GM21528 (cell line): ENCODE data around the gene COL4A2.

Experiments used
- ATAC-seq: cut with Tn5 transposase; IDR thresholded peaks from one replicate; pipeline ENCODE4 v1.9.1; 2021; ENCODE audit warnings: mild to moderate bottlenecking, moderate library complexity; ENCODE audit not compliant: unreplicated experiment, low FRiP score

COL4A2 gene

GRCh38 chr13:110271313-110271712, 35.8 kb upstream of the COL4A2 start:
- ATAC-seq, result no peak

- no peak for ATAC-seq
Measured at GRCh38 chr13:110272227-110272626, 34.9 kb upstream of the COL4A2 start.

DNA sequence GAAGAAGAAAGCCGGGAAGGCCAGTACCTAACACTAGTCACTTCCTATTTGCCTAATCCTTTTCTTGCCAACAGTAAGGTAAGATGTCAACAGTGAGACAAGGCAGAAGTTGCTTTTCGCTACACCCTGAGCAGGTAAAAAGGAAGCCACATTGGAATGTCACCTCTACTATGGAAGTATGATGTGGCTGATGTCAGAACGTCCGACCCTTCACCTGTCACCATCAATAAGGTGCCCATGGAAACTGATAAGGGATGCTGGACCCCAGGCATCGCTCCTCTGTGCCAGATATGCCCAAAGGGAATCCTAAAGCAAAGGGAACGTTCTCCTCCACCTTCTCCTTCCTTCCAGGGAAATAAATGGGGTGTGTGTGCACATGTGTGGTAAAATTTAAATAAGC, 34.4 kb upstream of the COL4A2 start:
- no peak for ATAC-seq

DNA sequence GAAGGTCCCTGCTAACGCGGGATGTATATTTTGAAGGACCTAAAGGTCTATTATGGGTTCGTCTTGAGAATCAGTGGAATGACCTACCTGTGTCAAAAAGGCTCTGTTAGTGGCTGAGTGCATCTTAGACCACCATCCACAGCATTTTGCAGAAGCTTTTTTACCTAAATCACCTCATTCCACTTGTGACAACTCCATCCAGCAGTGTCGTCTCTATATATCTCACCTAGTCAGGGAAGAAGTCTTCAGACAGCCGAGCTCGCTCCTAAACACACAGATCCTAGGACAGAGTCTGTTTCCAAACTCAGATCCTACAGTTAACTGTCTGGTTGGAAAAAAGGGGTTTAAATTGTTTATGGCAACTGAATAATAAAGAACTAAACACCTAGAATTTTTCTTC, 33.8 kb upstream of the COL4A2 start:
- no peak for ATAC-seq

DNA sequence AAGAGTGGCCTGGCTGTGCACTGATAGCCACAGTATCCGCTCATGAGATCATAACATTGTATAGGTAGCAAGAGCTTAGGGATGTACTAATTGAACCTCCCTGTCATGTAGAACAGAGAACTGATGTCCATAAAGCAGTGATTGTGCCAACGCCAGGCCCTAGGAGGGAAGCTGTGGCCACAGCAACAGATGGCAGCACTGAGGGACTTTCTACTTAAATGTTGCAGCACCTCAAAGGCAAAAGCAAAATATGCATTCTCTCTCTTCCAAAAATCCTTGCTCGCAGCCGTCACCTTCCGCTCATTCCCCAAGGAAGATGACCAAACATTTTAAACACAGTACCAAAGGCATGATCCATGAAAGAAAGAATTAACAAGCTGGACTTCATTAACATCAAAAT, 32.4 kb upstream of the COL4A2 start:
- no peak for ATAC-seq

- no peak for ATAC-seq
Measured at GRCh38 chr13:110275931-110276552, 31.0 kb upstream of the COL4A2 start.

DNA sequence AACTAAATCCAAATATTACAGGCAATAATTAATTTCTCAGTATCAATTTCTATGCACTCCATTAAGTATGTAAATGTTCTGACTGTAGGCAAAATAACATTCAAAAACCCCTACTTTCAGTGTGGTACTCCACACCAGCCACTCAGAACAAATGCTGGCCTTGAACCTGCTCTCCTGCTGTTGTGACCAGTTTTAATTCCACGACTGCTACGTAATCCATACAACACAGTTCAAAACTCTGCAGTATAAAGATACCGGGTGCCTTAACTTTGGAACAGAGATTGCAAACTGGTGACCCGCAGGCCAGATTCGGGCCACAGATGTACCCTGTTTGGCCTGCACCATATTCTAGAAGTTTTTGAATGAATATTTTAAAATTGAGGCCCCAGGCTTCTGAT, 30.5 kb upstream of the COL4A2 start:
- no peak for ATAC-seq

- no peak for ATAC-seq
Measured at GRCh38 chr13:110277357-110277975, 29.6 kb upstream of the COL4A2 start.

- no peak for ATAC-seq
Measured at GRCh38 chr13:110278859-110279258, 28.2 kb upstream of the COL4A2 start.

- ATAC-seq, result no peak
Measured at GRCh38 chr13:110279684-110280083, 27.4 kb upstream of the COL4A2 start.

DNA sequence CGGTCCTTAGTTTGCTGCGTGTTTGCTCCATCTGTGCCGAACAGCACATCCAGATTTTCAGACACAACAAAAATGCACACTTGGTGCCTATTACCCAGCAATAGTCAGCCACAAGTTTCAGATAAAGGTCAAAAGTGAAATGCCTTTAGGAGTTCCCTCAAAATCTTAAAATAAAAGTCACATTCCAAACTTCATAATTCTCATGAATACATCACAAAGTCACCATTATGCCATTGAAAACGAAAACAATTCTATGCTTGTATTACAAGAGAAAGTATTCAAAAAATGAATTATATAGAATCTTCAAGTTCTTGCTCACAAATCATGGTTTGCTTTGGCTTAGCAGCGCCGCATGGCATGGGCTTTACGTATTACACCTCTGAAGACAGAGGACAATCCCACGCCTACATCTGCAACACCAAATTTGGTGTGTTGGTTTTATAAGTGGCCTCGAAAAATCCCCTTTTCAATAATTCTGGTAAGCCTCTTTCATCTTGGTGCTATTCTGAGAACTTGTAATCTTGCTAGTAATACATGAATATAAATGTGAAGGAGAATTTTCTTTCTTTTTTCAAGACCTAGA, 26.8 kb upstream of the COL4A2 start:
- ATAC-seq, result no peak

DNA sequence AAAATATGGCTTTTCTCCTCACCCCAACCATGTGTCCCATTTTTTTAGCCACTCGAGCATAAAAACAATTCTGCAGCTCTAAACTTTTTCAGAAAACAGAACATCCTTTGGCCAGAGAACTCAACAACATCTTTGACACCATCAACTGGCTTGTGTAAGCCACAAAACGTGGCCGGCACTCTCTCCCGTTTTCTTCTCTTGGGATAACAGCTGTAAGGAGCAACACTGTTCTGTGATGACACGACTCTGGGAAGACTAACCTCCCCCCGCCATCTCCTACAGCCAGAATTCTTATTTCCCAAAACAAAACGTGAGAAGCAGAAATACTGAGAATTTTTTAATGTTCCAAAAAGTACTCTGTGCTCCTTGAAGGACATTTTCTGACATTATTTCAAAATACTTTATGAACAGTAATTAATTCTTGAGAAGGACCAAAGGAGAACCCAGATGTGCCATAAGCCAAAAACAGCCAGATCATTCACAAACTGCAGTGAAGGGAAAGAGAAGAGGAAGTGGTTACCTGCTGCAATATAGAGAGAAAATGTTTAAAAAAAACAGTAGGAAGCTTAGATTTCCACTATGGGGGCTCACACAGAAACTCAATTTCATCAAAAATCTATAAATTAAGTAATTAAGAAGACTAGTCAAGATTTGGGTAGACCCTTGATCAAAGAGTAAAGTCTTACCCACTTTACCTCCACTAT, 25.9 kb upstream of the COL4A2 start:
- no peak for ATAC-seq

DNA sequence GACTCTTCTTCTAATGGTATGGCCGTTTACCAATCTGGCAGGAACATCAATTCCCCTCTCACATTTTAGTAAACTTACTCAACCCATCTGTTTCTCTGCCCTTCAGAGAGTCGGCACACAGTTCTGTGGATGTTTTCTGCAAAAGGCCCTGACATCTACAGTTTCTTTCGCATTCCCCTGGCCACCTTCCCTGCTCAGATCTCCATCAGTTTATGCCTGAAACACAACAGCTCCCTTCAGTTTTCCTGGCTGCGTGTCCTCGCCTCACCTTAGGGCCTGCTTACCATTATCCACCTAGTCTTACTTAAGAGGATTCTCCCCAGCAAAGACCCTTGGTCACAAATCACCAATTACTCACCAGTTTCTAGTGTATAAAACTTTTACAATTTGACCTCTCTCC, 25.3 kb upstream of the COL4A2 start:
- no peak for ATAC-seq

GRCh38 chr13:110282316-110282841, 24.7 kb upstream of the COL4A2 start:
- no peak for ATAC-seq

GRCh38 chr13:110283736-110284517, 23.2 kb upstream of the COL4A2 start:
- no peak for ATAC-seq

DNA sequence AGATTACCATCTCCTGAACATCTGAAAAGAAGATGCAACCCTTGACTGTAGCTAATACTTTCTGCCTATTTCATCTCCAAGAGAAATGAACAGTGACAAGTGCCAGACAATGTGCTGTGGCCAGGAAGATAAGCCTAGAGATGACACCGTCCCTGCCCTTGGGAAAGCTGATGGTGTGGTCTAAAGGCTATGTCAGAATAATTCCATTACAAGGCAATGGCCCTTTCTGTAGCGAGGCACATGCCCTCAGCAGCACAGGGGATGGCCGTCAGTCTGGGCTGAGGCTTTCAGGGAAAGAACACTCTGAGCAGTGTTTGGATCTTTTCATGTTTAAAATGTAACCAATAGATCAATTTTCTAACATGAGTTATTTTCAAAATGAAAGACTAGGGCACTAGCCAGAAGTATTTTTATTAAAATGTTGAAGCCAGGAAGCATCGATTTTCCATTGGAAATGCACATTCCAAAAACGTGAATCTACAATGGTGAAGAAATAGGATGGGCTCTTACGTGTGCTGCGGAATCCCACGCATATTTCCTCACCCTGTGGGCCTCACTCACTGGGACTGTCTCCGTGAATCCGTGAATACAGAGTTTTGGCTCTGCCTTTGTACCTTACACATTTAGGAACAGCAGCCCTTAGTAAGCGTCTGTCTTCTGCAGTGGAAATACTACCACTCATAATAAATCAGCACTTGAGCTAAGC, 22.2 kb upstream of the COL4A2 start:
- ATAC-seq, result no peak

GRCh38 chr13:110285991-110286832, 20.9 kb upstream of the COL4A2 start:
- ATAC-seq, result no peak

DNA sequence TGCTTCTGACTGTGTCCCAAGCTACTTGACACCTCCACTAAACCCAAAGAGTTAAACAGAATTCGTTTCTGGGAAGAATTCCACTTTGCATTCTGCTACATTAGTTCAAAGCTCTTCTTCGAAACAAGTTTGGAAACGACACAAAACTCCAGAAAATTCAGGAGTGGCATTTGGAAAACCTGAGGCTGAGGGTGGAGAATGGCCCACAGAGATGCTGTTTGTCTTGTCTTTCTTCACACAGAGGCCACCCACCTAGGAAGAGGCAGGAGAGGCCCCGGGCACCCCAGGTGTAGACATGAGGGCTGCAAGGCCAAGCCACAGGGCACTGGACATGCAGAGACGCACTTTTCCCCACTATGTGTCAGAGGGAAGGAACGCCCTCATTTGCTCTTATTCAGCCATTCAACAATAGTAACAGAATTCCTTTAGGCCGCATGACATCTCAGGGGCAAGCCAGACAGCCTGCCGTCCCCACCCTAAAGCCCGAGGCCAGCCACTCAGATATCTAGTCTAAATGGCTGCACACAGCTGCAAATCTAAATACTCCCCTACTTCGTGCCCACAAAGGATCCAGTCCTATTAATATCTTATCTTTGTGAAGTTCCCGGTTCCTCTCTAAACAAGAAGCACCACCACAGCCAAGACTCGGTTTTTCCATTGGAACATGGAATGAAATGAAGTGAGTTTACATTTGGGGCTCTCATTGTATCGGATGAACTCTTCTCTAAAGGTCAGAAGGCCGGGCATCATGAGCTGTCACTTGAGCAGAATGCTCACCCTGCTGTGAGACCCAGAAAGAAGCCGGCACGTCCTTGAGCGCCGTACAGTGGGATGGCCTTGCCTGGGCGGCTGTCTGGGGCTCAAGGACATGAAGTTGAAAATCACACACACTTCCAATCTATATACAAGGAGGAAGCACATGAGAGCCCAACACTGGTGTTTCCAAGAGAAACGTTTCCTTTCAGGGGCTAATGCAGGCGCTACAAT, 20.0 kb upstream of the COL4A2 start:
- no peak for ATAC-seq
